T-cell (primary cell): ENCODE data around the gene DNA2. TPM values are rescaled to one million over a fixed set of nuclear protein-coding genes. Genes with fewer than 3 reads are reported as not detected.

ENCODE experiments used
- ATAC-seq, 4 experiments: fragments of 200-7000 bp in 3 of 4; fragments of 150-1000 bp in 1 of 4; cut with Tn5 transposase; replicated peaks in 1 of 4; 1 replicate in 3 of 4; 2 replicates in 1 of 4; pipeline ENCODE4 v1.10.0; 2021; ENCODE audit warnings: moderate library complexity in 3 of 4, mild to moderate bottlenecking in 2 of 4, moderate number of reproducible peaks in 1 of 4
- CTCF ChIA-PET, 2 donors: fragments of 300-600 bp; sonication (Branson Sonifier 250); formaldehyde crosslinking; loops; one replicate each; lab custom pipeline; 2022; ENCODE audit warnings: antibody characterized with exemption in 2 of 2; lab: Charles Lee
- POLR2A ChIA-PET, 2 donors: fragments of 300-600 bp; sonication (Branson Sonifier 250); formaldehyde crosslinking; loops; one replicate each; lab custom pipeline; 2022; ENCODE audit warnings: antibody characterized with exemption in 2 of 2; lab: Charles Lee
- DNase-seq, 35 experiments: peaks; one replicate each; pipeline versions ENCODE4 v3.0.0 to v3.0.0-alpha.2; 2013 to 2023
- H3K27ac ChIP-seq: one replicate; pipeline ENCODE4 v1.5.1; 2013; ENCODE audit warnings: low read length
- H3K27me3 ChIP-seq, 2 experiments: replicated peaks in 1 of 2; 1 replicate in 1 of 2; 2 replicates in 1 of 2; pipeline versions ENCODE4 v1.6.1 to v1.7.0; 2013; ENCODE audit warnings: low read length in 1 of 2, mixed read lengths in 1 of 2; ENCODE audit not compliant: control insufficient read depth in 2 of 2, insufficient read depth in 2 of 2; ENCODE audit errors: extremely low read depth in 1 of 2
- H3K36me3 ChIP-seq, 2 donors: 1 replicate in 1 of 2; 2 replicates in 1 of 2; pipeline versions ENCODE4 v1.6.1 to v1.7.0; 2013; ENCODE audit warnings: low read length in 1 of 2; ENCODE audit not compliant: control insufficient read depth in 2 of 2, insufficient read depth in 1 of 2; ENCODE audit errors: extremely low read depth in 1 of 2
- H3K4me1 ChIP-seq, 2 experiments: 1 replicate in 1 of 2; 2 replicates in 1 of 2; pipeline versions ENCODE4 v1.6.1 to v1.7.0; 2013; ENCODE audit warnings: low read length in 2 of 2, mixed read lengths in 1 of 2; ENCODE audit not compliant: insufficient read depth in 2 of 2, control insufficient read depth in 1 of 2; ENCODE audit errors: extremely low read depth in 1 of 2
- H3K4me3 ChIP-seq, 2 donors: 1 replicate in 1 of 2; 2 replicates in 1 of 2; pipeline versions ENCODE4 v1.5.1 to v1.7.0; 2013; ENCODE audit warnings: mild to moderate bottlenecking in 2 of 2, low read length in 1 of 2, moderate library complexity in 1 of 2; ENCODE audit not compliant: control insufficient read depth in 1 of 2; ENCODE audit errors: extremely low read depth in 1 of 2
- H3K9me3 ChIP-seq: 2 replicates; pipeline ENCODE4 v1.7.0; 2013
- H3K27ac Mint-ChIP-seq, 2 donors: one replicate each; pipeline ENCODE4 v1.8.0; 2020 to 2021; ENCODE audit warnings: mild to moderate bottlenecking in 2 of 2, mixed read lengths in 2 of 2
- H3K27me3 Mint-ChIP-seq, 2 donors: one replicate each; pipeline ENCODE4 v1.8.0; 2021 to 2022; ENCODE audit warnings: mixed read lengths in 2 of 2
- H3K36me3 Mint-ChIP-seq: one replicate; pipeline ENCODE4 v1.8.0; 2021; ENCODE audit warnings: mixed read lengths
- H3K4me1 Mint-ChIP-seq, 3 donors: one replicate each; pipeline ENCODE4 v1.8.0; 2020 to 2022; ENCODE audit warnings: mixed read lengths in 3 of 3, mild to moderate bottlenecking in 1 of 3
- H3K4me3 Mint-ChIP-seq, 3 donors: one replicate each; pipeline ENCODE4 v1.8.0; 2020 to 2022; ENCODE audit warnings: mild to moderate bottlenecking in 3 of 3, mixed read lengths in 3 of 3, moderate library complexity in 3 of 3
- H3K9me3 Mint-ChIP-seq, 3 donors: one replicate each; pipeline ENCODE4 v1.8.0; 2020 to 2022; ENCODE audit warnings: mixed read lengths in 3 of 3
- WGBS: methylation state at CpG from one replicate; pipeline ENCODE4 v1.1.5; 2013; ENCODE audit warnings: missing lambda C conversion rate; ENCODE audit not compliant: insufficient coverage; 5-methylcytosine and 5-hydroxymethylcytosine counted together
- total RNA-seq, 35 experiments: library from RNA in 6 of 35; stranded (reverse) in 6 of 35; fragments of 120-200 nt in 1 of 35; gene quantifications; one replicate each; pipeline versions ENCODE4 v1.2.1 to v1.2.4 and lab custom pipeline; 2013 to 2026

The DNA2 gene
- total RNA-seq, 5 donors from 2014 or later (not counting 1 experiment from before 2014, with no cell fraction given): 3.4 to 6.8 (median 5.3) TPM

DNA sequence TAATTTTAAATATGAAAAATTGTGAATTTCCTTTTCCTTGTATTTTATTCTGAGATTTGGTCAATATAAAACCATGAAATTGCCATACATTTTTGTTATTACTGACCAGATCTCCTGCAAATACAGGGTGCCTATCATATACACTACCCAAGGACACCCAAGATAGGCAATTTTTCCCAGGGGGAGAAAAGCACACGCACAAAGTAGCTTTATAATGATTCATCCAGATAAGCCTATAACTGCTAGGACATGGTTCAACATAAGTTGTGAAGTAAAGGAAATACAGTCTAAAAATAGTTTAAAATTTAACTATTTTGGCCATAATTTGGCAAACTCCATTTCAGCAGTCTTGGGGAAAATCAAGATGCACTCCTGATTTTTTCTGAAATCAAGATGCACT, 69.5 kb downstream of the DNA2 start:
- H3K27me3 Mint-ChIP-seq: no peaks in the 10 kb centered on the region
- CTCF ChIA-PET: interaction anchor here in 1 of 2 donors (0.5 to 0.6 kb wide), 2 partner anchors 47 to 145 kb away, joined by 3 to 6 read pairs; no protein-coding TSS in a partner anchor
- no peak overlapping the region for H3K4me3 ChIP-seq
- DNase-seq: no peak
- no peaks in the 10 kb centered on the region for H3K9me3 Mint-ChIP-seq
- H3K27ac Mint-ChIP-seq: no peak overlapping the region
- POLR2A ChIA-PET: interaction anchor here in 1 of 2 donors (0.6 to 0.8 kb wide), 2 partner anchors 49 to 404 kb away, joined by 3 to 5 read pairs; no protein-coding TSS in a partner anchor
- peaks cover 6 to 8% of the 10 kb centered on the region in 2 experiments for H3K4me1 ChIP-seq
- no peak overlapping the region for H3K27ac ChIP-seq
- H3K36me3 Mint-ChIP-seq: peaks cover 10% of the 10 kb centered on the region
- peaks cover 0 to 4% of the 10 kb centered on the region in 2 donors for H3K36me3 ChIP-seq
- peaks cover 20 to 28% (median 21%) of the 10 kb centered on the region in 3 donors for H3K4me1 Mint-ChIP-seq
- no peak overlapping the region for H3K4me3 Mint-ChIP-seq
- WGBS: no CpG with 5 or more reads among the region's 1 CpG
- ATAC-seq: no peak
- H3K27me3 ChIP-seq: no peaks in the 10 kb centered on the region
- H3K9me3 ChIP-seq: no peaks in the 10 kb centered on the region

DNA sequence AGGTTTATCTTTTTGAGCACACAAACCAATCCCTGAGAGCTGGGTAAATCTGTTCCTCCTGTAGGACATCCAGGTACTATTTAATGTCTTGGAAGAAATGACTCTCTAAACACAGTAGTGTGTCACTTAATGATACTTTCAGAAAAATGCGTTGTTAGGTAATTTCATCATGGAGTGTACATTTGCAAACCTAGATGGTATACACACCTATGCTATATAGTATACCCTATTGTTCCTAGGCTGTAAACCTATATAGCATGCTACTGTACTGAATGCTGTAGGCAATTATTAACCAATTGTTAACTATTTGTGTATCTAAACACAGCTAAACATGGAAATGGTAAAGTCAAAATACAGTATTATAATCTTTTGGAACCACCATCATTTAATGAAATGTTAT, 74.8 kb downstream of the DNA2 start:
- Mint-ChIP-seq H3K9me3 (no peaks in the 10 kb centered on the region), H3K27me3 (no peaks in the 10 kb centered on the region), H3K36me3 (peaks cover 24% of the 10 kb centered on the region), H3K27ac (no peak overlapping the region), H3K4me3 (no peak overlapping the region), H3K4me1 (peaks cover 0 to 5% (median 4%) of the 10 kb centered on the region in 3 donors)
- Histone ChIP-seq H3K27me3 (no peaks in the 10 kb centered on the region), H3K9me3 (no peaks in the 10 kb centered on the region), H3K27ac (no peak overlapping the region), H3K4me3 (no peak overlapping the region), H3K36me3 (peaks cover 4 to 5% of the 10 kb centered on the region in 2 donors), H3K4me1 (no peaks in the 10 kb centered on the region)
- ATAC-seq (no peak), DNase-seq (no peak)
- WGBS: no CpG with 5 or more reads among the region's 1 CpG
- ChIA-PET CTCF (no interaction called here), POLR2A (interaction anchor here in 1 of 2 donors (0.5 kb wide), 1 partner anchor 482 kb away, joined by 3 read pairs; no protein-coding TSS in a partner anchor)

DNA sequence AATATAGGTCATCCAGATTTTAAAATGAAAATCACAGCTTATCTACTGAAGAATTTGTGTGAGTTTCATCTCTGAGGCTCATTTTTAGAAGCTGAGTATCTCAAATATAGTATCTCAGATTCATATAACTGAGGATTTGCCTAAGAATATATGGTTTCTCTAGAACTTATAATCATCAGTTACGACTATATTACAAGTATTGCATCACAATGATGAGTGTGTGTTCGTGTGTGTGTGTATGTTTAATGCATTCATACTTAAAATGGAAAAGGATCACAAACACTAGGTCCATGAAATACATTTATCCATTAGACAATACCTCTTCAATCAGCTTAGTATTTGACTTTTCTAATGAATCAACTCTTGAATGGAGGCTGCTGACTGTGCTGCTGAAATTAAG, 86.0 kb downstream of the DNA2 start:
- no CpG with 5 or more reads among the region's 2 CpGs for WGBS
- CTCF ChIA-PET: no interaction called here
- peaks cover 34% of the 10 kb centered on the region for H3K36me3 Mint-ChIP-seq

DNA sequence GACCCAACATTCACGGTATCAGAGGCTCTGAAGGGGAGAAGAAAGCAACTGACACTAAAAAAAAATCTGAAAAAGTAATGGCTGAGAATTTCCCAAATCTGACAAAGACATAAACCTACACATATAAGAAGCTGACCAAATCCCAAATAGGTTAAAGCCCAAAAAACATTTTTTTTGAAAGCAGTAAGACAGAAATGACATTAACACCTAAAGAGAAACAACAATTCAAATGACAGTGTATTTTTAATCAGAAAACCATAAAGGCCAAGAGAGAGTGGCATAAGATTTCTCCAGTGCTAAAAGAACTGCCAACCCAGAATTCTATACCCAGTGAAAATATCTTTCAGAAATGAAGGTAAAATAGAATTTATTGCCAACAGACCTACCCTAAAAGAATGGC, 100.2 kb downstream of the DNA2 start:
- POLR2A ChIA-PET: no interaction called here
- no CpG with 5 or more reads among the region's 1 CpG for WGBS
- no peaks in the 10 kb centered on the region for H3K27me3 Mint-ChIP-seq
- Histone ChIP-seq H3K36me3 (peaks cover 5 to 31% of the 10 kb centered on the region in 2 donors), H3K9me3 (peaks cover 6% of the 10 kb centered on the region), H3K4me1 (no peaks in the 10 kb centered on the region), H3K27me3 (no peaks in the 10 kb centered on the region), H3K27ac (no peak overlapping the region), H3K4me3 (no peak overlapping the region)
- ATAC-seq (no peak), DNase-seq (no peak)
- H3K9me3 Mint-ChIP-seq: peaks cover 3 to 7% (median 3%) of the 10 kb centered on the region in 3 donors
- no peaks in the 10 kb centered on the region for H3K4me1 Mint-ChIP-seq
- no peak overlapping the region for H3K27ac Mint-ChIP-seq
- H3K4me3 Mint-ChIP-seq: no peak overlapping the region
- CTCF ChIA-PET: interaction anchor here in 1 of 2 donors (0.5 to 0.7 kb wide), 2 partner anchors 23 to 587 kb away, joined by 3 to 7 read pairs; no protein-coding TSS in a partner anchor
- H3K36me3 Mint-ChIP-seq: peaks cover 44% of the 10 kb centered on the region

More for the DNA sequence above, 86.0 kb downstream of the DNA2 start:
- H3K27me3 ChIP-seq: no peaks in the 10 kb centered on the region
- Mint-ChIP-seq H3K4me1 (no peaks in the 10 kb centered on the region), H3K27ac (no peak overlapping the region), H3K27me3 (no peaks in the 10 kb centered on the region), H3K4me3 (no peak overlapping the region), H3K9me3 (no peaks in the 10 kb centered on the region)
- ATAC-seq (no peak), DNase-seq (no peak)
- no peaks in the 10 kb centered on the region for H3K9me3 ChIP-seq
- H3K4me1 ChIP-seq: no peaks in the 10 kb centered on the region
- H3K4me3 ChIP-seq: no peak overlapping the region
- POLR2A ChIA-PET: interaction anchor here in 1 of 2 donors (0.7 kb wide), 1 partner anchor 828 kb away, joined by 3 read pairs; no protein-coding TSS in a partner anchor
- no peak overlapping the region for H3K27ac ChIP-seq
- H3K36me3 ChIP-seq: peaks cover 0 to 53% of the 10 kb centered on the region in 2 donors

DNA sequence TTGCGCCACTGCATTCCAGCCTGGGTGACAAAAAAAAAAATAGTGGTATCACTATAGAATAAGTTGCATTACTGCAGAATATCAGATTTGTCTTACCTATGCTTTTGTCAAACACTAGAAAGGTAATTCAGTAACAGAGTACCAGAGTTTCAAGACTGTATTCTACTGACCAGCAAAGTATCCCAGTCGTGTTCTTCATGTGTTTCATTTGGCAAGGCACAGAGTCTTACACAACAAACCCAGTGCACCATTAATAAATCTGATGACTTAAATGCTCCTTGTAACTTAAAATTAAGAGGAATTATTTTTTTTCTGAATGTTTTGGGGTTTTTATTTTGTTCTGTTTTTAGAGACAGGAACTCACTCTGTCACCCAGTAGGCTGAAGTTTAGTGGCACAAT, 104.7 kb downstream of the DNA2 start:
- Histone ChIP-seq H3K9me3 (peaks cover 4% of the 10 kb centered on the region), H3K4me3 (no peak overlapping the region), H3K27me3 (no peaks in the 10 kb centered on the region), H3K4me1 (no peaks in the 10 kb centered on the region), H3K27ac (no peak overlapping the region), H3K36me3 (peaks cover 9 to 19% of the 10 kb centered on the region in 2 donors)
- no CpG with 5 or more reads among the region's 2 CpGs for WGBS
- Mint-ChIP-seq H3K9me3 (peaks cover 3% of the 10 kb centered on the region in 3 donors), H3K27me3 (no peaks in the 10 kb centered on the region), H3K4me1 (no peaks in the 10 kb centered on the region), H3K4me3 (no peak overlapping the region), H3K27ac (no peak overlapping the region), H3K36me3 (peaks cover 35% of the 10 kb centered on the region)
- ATAC-seq (no peak), DNase-seq (no peak)
- ChIA-PET CTCF (no interaction called here), POLR2A (no interaction called here)

DNA sequence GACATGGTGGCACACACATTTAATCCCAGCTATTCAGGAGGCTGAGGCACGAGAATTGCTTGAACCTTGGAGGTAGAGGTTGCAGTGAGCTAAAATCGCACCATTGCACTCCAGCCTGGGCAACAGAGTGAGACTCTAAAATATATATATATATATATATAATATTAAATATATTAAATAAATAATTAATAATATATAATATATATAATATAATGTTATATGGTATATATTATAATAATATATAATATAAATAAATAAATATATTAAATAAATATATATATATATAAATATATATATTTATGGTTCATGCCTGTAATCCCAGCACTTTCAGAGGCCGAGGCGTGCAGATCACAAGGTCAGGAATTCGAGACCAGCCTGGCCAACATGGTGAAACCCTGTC, 105.2 kb downstream of the DNA2 start:
- ATAC-seq (no peak), DNase-seq (no peak)
- Histone ChIP-seq H3K9me3 (no peaks in the 10 kb centered on the region), H3K4me1 (no peaks in the 10 kb centered on the region), H3K27me3 (no peaks in the 10 kb centered on the region), H3K36me3 (peaks cover 9 to 17% of the 10 kb centered on the region in 2 donors), H3K27ac (no peak overlapping the region), H3K4me3 (no peak overlapping the region)
- no peaks in the 10 kb centered on the region for H3K4me1 Mint-ChIP-seq
- H3K27me3 Mint-ChIP-seq: no peaks in the 10 kb centered on the region
- H3K4me3 Mint-ChIP-seq: no peak overlapping the region
- H3K9me3 Mint-ChIP-seq: peaks cover 2 to 3% (median 2%) of the 10 kb centered on the region in 3 donors
- ChIA-PET CTCF (no interaction called here), POLR2A (no interaction called here)
- peaks cover 35% of the 10 kb centered on the region for H3K36me3 Mint-ChIP-seq
- no peak overlapping the region for H3K27ac Mint-ChIP-seq
- WGBS: no CpG with 5 or more reads among the region's 5 CpGs
